Measurements from ENCODE around the gene MAGI2. TPM values are rescaled to one million over a fixed set of nuclear protein-coding genes. Genes with fewer than 3 reads are reported as not detected.

The MAGI2 gene
- total and polyA plus RNA-seq, 2 experiments from 2014 or later: 10.4 to 26.4 TPM

GRCh38 chr7:78189762-78190161 is 1263.7 kb downstream of the MAGI2 start:
- peaks cover 6% of the 10 kb centered on the region for H3K4me1 Mint-ChIP-seq
- no peaks in the 10 kb centered on the region for H3K36me3 ChIP-seq (ENCODE audit: insufficient read depth)
- ATAC-seq (no peak), DNase-seq (ENCODE audit: low spot score) (no peak)
- H3K9me2 ChIP-seq (ENCODE audit: insufficient read depth): no peaks in the 10 kb centered on the region
- no peak for TF ChIP-seq JUNB (IDR thresholded peaks at IDR 0.05; ENCODE audit: unreplicated experiment)
- TF ChIP-seq, protein P1, sequence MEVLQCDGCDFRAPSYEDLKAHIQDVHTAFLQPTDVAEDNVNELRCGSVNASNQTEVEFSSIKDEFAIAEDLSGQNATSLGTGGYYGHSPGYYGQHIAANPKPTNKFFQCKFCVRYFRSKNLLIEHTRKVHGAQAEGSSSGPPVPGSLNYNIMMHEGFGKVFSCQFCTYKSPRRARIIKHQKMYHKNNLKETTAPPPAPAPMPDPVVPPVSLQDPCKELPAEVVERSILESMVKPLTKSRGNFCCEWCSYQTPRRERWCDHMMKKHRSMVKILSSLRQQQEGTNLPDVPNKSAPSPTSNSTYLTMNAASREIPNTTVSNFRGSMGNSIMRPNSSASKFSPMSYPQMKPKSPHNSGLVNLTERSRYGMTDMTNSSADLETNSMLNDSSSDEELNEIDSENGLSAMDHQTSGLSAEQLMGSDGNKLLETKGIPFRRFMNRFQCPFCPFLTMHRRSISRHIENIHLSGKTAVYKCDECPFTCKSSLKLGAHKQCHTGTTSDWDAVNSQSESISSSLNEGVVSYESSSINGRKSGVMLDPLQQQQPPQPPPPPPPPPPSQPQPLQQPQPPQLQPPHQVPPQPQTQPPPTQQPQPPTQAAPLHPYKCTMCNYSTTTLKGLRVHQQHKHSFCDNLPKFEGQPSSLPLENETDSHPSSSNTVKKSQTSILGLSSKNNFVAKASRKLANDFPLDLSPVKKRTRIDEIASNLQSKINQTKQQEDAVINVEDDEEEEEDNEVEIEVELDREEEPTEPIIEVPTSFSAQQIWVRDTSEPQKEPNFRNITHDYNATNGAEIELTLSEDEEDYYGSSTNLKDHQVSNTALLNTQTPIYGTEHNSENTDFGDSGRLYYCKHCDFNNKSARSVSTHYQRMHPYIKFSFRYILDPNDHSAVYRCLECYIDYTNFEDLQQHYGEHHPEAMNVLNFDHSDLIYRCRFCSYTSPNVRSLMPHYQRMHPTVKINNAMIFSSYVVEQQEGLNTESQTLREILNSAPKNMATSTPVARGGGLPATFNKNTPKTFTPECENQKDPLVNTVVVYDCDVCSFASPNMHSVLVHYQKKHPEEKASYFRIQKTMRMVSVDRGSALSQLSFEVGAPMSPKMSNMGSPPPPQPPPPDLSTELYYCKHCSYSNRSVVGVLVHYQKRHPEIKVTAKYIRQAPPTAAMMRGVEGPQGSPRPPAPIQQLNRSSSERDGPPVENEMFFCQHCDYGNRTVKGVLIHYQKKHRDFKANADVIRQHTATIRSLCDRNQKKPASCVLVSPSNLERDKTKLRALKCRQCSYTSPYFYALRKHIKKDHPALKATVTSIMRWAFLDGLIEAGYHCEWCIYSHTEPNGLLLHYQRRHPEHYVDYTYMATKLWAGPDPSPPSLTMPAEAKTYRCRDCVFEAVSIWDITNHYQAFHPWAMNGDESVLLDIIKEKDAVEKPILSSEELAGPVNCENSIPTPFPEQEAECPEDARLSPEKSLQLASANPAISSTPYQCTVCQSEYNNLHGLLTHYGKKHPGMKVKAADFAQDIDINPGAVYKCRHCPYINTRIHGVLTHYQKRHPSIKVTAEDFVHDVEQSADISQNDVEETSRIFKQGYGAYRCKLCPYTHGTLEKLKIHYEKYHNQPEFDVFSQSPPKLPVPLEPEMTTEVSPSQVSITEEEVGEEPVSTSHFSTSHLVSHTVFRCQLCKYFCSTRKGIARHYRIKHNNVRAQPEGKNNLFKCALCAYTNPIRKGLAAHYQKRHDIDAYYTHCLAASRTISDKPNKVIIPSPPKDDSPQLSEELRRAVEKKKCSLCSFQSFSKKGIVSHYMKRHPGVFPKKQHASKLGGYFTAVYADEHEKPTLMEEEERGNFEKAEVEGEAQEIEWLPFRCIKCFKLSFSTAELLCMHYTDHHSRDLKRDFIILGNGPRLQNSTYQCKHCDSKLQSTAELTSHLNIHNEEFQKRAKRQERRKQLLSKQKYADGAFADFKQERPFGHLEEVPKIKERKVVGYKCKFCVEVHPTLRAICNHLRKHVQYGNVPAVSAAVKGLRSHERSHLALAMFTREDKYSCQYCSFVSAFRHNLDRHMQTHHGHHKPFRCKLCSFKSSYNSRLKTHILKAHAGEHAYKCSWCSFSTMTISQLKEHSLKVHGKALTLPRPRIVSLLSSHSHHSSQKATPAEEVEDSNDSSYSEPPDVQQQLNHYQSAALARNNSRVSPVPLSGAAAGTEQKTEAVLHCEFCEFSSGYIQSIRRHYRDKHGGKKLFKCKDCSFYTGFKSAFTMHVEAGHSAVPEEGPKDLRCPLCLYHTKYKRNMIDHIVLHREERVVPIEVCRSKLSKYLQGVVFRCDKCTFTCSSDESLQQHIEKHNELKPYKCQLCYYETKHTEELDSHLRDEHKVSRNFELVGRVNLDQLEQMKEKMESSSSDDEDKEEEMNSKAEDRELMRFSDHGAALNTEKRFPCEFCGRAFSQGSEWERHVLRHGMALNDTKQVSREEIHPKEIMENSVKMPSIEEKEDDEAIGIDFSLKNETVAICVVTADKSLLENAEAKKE (CRISPR knock-in tag; IDR thresholded peaks at IDR 0.05): no peak
- no peak for TF ChIP-seq POLR2AphosphoS5 (IDR thresholded peaks at IDR 0.05; ENCODE audit: low read depth)
- no peak for TF ChIP-seq CTCF (conservative IDR thresholded peaks at IDR 0.05; ENCODE audit: low read depth in 2 of 2)
- TF ChIP-seq CREB1 (CRISPR knock-in tag; IDR thresholded peaks at IDR 0.05; ENCODE audit: low read depth): no peak
- no peak for TF ChIP-seq EZH2 (IDR thresholded peaks at IDR 0.05; ENCODE audit: low read depth, unreplicated experiment)
- TF ChIP-seq STAT1 (IDR thresholded peaks at IDR 0.05; ENCODE audit: unreplicated experiment): no peak
- TF ChIP-seq ZNF114 (CRISPR knock-in tag; IDR thresholded peaks at IDR 0.05): no peak
- TF ChIP-seq REST (IDR thresholded peaks at IDR 0.05; ENCODE audit: unreplicated experiment): no peak
- TF ChIP-seq NANOG (IDR thresholded peaks at IDR 0.05; ENCODE audit: borderline replicate concordance): no peak
- no peak for TF ChIP-seq ETS1 (IDR thresholded peaks at IDR 0.05)
- TF ChIP-seq ZNF331 (CRISPR knock-in tag; IDR thresholded peaks at IDR 0.05; ENCODE audit: low read depth): no peak
- TF ChIP-seq EZH2phosphoT487 (IDR thresholded peaks at IDR 0.05; ENCODE audit: unreplicated experiment): no peak
- no peaks in the 10 kb centered on the region for H3K79me2 ChIP-seq (replicated peaks; ENCODE audit: insufficient read depth)
- no peak overlapping the region for H3K4me2 ChIP-seq
- H3K27me3 ChIP-seq (ENCODE audit: insufficient read depth): no peaks in the 10 kb centered on the region
- no peak overlapping the region for H3K27ac Mint-ChIP-seq
- no peak overlapping the region for H3K4me3 Mint-ChIP-seq
- H3K27ac ChIP-seq (ENCODE audit: low read depth): no peak overlapping the region
- H3K9me3 Mint-ChIP-seq: no peaks in the 10 kb centered on the region
- no peak overlapping the region for H2AFZ ChIP-seq
- H3K4me3 ChIP-seq: no peak overlapping the region
- no peaks in the 10 kb centered on the region for H3F3A ChIP-seq (replicated peaks; ENCODE audit: low read depth)
- no peaks in the 10 kb centered on the region for H4K20me1 ChIP-seq (replicated peaks; ENCODE audit: insufficient read depth)
- H3K36me3 Mint-ChIP-seq (ENCODE audit: low read depth): no peaks in the 10 kb centered on the region
- no peaks in the 10 kb centered on the region for H3K4me1 ChIP-seq (ENCODE audit: insufficient read depth)
- H3K27me3 Mint-ChIP-seq (ENCODE audit: insufficient read depth, low read depth, poor library complexity): no peaks in the 10 kb centered on the region
